NCI-H1436 (cell line): ENCODE results near the gene KRTAP3-1.
"Not testable (repeated sequence)": the region's sequence is repeated elsewhere in the genome, so short reads cannot be mapped to it uniquely, and the experiment has no call there.

ENCODE experiments used
- DNase-seq: peaks from one replicate; lab custom pipeline; 2025; lab: John Stamatoyannopoulos, UW

Gene KRTAP3-1

GRCh38 chr17:41008811-41009210, at the start of gene KRTAP3-1:
Gene KRTAP3-1, minus strand, starts transcription at chr17:41009128. Its CDS starts 54 bp downstream, at chr17:41009074.
- peak; percentile 54 for DNase-seq

- no peak for DNase-seq
Measured at GRCh38 chr17:41057547-41057946, 48.6 kb upstream of the KRTAP3-1 start.

GRCh38 chr17:41055130-41055529, 46.2 kb upstream of the KRTAP3-1 start, which contains the start of gene KRTAP2-2:
Gene KRTAP2-2, minus strand, starts transcription at chr17:41055230. Its CDS starts 19 bp downstream, at chr17:41055211.
- not testable (repeated sequence) for DNase-seq

GRCh38 chr17:41054556-41054955, 45.6 kb upstream of the KRTAP3-1 start:
- not testable (repeated sequence) for DNase-seq

- DNase-seq: no peak
Measured at GRCh38 chr17:41054025-41054424, 45.1 kb upstream of the KRTAP3-1 start.

- no peak for DNase-seq
Measured at GRCh38 chr17:41052566-41052965, 43.6 kb upstream of the KRTAP3-1 start.

- no peak for DNase-seq
Measured at GRCh38 chr17:41049110-41049509, 40.2 kb upstream of the KRTAP3-1 start.

GRCh38 chr17:41048441-41048840, 39.5 kb upstream of the KRTAP3-1 start:
- DNase-seq: no peak

- not testable (repeated sequence) for DNase-seq
Measured at GRCh38 chr17:41046735-41047465, 38.0 kb upstream of the KRTAP3-1 start, which contains the start of gene KRTAP2-1. Gene KRTAP2-1, minus strand, starts transcription at chr17:41047316. Its CDS starts 49 bp downstream, at chr17:41047267.

- no peak for DNase-seq
Measured at GRCh38 chr17:41042953-41043352, 34.0 kb upstream of the KRTAP3-1 start.

GRCh38 chr17:41040783-41041571, 32.0 kb upstream of the KRTAP3-1 start, which contains the start of gene KRTAP1-1:
Gene KRTAP1-1, minus strand, starts transcription at chr17:41041450. Its CDS starts 53 bp downstream, at chr17:41041397.
- not testable (repeated sequence) for DNase-seq

- no peak for DNase-seq
Measured at GRCh38 chr17:41037853-41038350, 29.0 kb upstream of the KRTAP3-1 start.

GRCh38 chr17:41034346-41034935, 25.5 kb upstream of the KRTAP3-1 start, which contains the start of gene KRTAP1-3:
Gene KRTAP1-3, minus strand, starts transcription at chr17:41034874. Its CDS starts 53 bp downstream, at chr17:41034821.
- not testable (repeated sequence) for DNase-seq

GRCh38 chr17:41029633-41030245, 20.8 kb upstream of the KRTAP3-1 start, which contains the start of gene KRTAP1-4:
Gene KRTAP1-4, minus strand, starts transcription at chr17:41030195. Its CDS starts 117 bp downstream, at chr17:41030078.
- no peak for DNase-seq

- DNase-seq: no peak
Measured at GRCh38 chr17:41026715-41027471, 18.0 kb upstream of the KRTAP3-1 start, which contains the start of gene KRTAP1-5. Gene KRTAP1-5, minus strand, starts transcription at chr17:41027208. Its CDS starts 53 bp downstream, at chr17:41027155.

- DNase-seq: no peak
Measured at GRCh38 chr17:41024697-41025096, 15.8 kb upstream of the KRTAP3-1 start.

GRCh38 chr17:41020336-41020735, 11.4 kb upstream of the KRTAP3-1 start:
- no peak for DNase-seq

GRCh38 chr17:41019415-41019814, 10.5 kb upstream of the KRTAP3-1 start:
- DNase-seq: no peak

GRCh38 chr17:41018541-41018940, 9.6 kb upstream of the KRTAP3-1 start:
- DNase-seq: no peak

GRCh38 chr17:41016578-41017215, 7.8 kb upstream of the KRTAP3-1 start:
- DNase-seq: no peak
